Hematopoietic multipotent progenitor cell treated with erythropoietin and hydrocortisone succinate and interleukin-3 and kit ligand, for 15 days (in vitro differentiated cells): ENCODE results near the gene CD58.
A peak's percentile ranks its signal among the peaks of the same experiment; 100 is the strongest.
"Not testable (repeated sequence)": the region's sequence is repeated elsewhere in the genome, so short reads cannot be mapped to it uniquely, and the experiment has no call there.

Experiments
- DNase-seq: peaks from one replicate; pipeline ENCODE4 v3.0.0-alpha.2; 2015; ENCODE audit warnings: low spot score

Gene CD58

DNA sequence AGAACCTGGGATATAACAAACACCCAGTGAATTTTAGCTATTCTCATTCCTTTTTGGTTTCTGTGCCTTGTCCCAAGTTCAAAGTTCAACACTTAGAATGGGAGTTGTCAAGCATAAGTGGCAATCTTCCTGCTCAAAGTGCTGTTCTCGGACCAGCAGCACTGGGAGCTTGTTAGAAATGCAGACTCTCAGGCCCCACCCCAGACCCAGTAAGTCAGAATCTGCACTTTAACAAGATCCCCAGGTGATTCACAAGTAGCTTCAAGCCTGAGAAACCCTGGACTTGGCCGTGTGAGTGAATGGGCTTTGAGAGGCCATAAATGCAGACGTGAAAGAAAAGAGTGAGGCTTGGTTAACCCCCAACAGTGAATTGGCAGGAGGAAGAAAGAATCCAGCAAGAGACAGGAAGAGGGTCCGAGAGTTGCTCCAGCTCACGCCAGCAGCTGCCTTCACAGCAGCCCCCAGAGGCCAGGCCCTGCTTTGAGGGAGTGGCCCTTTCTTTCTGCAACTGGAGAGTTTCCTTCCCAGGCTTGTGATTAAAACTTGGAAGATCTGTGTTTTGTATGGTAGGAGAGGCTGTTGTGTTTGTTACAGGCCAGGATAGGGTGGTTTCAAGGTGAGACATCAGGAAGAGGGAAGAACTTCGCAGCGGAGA, 21.3 kb upstream of the CD58 start:
- not testable (repeated sequence) for DNase-seq

DNA sequence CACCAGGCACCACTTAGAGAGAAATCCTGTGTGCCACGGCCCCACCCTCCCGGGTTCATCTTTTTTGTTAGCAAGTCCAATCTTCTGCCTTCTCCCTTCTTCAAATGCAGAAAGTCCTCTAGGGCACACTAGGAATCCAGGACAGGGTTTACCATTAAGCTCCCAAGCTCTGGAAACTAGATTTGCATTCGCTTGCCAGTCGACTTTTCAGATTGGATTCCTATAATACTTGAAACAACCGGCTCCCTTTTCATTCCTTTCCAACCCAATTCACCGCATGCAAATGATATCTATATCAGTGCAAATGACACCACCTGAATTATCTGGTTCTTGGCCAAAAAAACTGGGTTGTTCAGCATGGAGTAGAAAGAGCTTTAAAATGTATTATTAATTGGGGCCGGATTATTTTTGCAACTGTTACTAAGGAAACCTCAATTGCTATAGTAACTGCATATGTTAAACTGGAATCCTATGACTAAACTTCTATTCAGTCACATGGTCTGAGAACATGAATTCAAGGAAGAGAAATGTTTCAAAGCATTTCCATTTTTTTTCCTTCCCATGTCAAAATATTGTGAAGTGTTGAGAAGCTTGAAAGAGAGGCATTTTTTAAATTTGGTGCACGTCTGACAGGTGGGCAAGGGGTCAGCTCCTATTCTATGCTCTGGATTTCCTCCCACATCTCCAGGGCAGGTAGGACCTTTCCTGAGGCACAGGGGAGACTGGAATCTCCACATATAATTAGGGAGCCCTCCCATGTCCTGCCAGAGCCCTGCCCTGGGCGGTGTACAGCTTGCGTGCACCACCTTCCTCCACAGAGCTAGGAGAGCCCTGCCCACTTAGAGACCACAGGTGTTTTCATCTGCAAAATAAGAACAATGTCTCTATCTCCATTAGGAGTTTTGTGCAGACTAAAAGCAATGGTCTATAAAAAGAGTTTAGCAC, 20.5 kb upstream of the CD58 start:
- DNase-seq = not testable (repeated sequence)

DNA sequence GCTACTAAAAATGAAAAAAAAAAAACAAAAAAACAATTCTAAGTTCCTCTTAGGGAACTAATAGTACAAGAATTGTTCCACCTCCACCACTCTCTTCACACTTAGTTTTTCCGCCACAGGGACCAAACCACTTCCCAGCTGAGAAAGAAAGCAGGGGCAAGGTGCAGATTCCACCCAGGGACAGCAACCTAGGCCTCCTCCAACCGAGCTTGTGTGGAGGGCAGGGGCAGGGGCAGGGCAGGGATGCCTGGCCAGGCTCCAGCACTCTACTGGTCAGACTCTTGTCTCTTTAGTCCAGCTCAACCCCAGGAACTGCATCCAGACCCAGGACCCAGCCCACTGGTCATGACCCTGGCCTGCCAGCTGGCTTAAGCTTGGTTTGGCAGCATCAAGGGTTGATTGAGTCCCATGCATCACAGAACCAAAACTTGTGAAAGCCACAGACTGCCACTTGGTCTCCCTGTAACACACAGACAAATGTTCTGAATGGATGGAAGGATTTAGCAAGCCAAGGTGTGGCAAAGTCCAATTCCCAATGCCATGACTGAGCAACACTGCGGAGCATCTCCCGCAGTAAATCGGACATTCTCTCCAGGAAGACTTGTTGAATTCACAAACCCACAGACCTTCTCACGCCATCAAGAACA, 19.7 kb upstream of the CD58 start:
- not testable (repeated sequence) for DNase-seq

DNA sequence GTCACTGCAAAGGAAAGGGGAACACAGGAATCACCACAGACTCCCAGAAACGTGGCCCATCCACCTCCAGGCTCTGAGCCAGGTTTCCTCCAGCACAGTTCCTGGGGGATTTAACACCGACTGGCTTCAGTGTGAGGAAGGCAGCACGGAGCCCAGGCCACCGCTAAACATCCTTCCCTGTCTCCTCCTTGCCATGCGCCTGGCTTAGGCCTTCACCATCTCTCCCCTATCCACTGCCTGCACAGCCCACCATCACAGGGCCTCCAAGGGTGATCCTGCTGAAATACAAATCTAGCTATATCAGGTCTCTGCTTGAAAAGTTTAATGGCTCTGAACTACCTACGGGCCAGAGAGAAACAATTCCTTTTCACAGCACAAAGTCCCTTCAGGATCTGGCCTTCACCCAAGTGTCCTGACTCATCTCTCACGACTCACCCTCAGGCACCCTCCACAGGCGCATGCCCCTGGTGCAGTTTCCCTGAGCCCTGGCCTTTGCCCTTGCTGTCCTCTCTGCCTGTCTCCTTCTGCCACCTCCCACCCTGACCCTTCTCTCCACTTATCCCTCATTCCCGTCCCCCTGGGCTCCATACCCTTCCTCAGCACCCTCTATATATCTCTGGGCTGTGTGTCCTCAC, 18.4 kb upstream of the CD58 start:
- DNase-seq = not testable (repeated sequence)

- no peak for DNase-seq
Measured at GRCh38 chr1:116587501-116588227, 16.8 kb upstream of the CD58 start.

GRCh38 chr1:116586741-116587143, 15.9 kb upstream of the CD58 start:
- no peak for DNase-seq

DNA sequence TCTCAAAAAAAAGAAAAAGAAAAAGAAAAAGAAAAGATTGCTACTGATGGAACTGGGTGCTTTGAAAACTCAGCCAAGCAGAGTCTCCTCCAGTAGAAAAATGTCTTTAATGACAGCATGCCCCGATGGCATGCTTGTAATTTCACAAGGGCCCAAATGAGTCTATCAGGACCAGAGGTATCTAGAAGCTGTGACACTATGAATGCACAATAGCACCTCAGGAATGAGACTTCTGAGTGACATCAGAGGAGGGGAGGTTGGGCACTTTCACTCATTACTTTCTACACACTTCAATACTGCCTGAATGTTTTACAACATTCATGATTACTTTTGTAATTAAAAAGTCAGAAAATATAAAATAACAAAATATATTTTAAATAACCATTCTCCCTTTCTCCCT, 15.1 kb upstream of the CD58 start:
- no peak for DNase-seq

- DNase-seq = no peak
Measured at GRCh38 chr1:116581323-116581885, 10.6 kb upstream of the CD58 start.

- no peak for DNase-seq
Measured at GRCh38 chr1:116580446-116581322, 9.9 kb upstream of the CD58 start.

GRCh38 chr1:116579259-116579875, 8.5 kb upstream of the CD58 start:
- no peak for DNase-seq

DNA sequence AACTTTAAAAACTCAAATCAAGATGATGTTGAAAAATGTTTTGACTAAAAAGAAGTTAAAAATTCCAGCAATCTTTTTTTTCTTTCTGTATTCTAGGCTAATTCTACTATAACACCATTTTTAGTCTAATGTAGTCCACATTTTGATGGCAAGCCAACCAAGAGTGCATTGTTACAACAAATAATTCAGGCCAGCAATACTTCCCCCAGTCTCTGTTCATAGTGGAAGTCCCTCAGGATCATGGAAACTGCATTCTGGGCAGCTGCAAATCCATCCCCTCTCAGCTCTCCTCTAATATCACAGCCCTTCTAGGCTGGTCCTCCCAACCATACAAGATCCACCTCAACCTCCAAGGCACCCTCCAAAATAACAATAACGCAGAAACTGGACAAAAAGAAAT, 7.8 kb upstream of the CD58 start:
- no peak for DNase-seq

GRCh38 chr1:116577759-116578314, 7.0 kb upstream of the CD58 start:
- DNase-seq = no peak

- DNase-seq = peak; percentile 84
Measured at GRCh38 chr1:116574581-116575291, 3.9 kb upstream of the CD58 start.

- DNase-seq = peak; percentile 85
Measured at GRCh38 chr1:116573431-116574095, 2.7 kb upstream of the CD58 start.

DNA sequence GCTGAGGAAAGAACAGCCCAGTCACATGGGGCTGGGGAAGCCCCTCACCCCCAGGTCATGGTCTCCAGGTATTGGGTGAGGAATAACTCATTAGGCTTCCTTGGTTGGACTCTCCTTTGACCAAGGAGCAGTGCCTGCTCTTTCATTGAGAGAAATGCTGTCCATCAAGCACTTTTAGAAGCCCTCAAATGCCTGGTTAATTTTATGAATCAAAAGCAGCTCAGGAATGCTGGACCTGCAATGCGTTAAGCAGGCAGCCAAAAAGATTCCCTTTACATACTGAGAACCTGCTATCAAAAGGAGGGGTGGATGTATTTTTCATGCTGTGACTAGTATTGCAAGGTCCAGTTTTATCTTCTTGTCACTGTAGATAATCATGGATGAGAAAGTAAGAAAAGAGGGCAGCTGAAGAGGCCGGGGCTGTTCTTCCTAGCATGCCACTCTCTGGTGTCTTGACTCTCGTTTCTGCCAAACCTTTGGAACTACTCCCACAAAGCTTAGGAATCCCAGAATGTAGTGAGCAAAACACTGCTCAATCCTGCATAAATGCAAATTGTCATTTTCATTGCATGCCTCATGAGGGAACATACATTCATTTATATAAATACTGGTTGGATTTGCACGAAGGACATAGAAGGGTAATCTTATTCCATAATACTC, 2.1 kb upstream of the CD58 start:
- no peak for DNase-seq

DNA sequence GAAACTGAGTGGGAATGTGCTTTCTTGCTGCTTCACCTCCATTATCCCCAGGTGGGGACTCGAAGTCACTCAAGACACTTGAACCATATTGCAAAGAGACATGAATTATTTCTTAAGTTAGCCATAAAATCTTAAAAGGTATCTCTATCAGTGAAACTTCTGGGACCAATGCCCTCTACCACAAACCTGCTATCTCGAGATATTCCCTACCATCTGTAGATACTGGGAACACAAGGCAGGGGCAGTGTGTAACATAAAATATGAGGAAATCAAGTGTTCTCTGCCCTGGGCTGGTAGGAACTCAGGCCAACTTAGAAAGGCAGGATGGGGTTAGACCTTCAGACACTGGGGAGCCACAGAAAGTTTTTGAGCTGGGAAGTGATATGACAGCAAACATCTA, 1.3 kb upstream of the CD58 start:
- no peak for DNase-seq

DNA sequence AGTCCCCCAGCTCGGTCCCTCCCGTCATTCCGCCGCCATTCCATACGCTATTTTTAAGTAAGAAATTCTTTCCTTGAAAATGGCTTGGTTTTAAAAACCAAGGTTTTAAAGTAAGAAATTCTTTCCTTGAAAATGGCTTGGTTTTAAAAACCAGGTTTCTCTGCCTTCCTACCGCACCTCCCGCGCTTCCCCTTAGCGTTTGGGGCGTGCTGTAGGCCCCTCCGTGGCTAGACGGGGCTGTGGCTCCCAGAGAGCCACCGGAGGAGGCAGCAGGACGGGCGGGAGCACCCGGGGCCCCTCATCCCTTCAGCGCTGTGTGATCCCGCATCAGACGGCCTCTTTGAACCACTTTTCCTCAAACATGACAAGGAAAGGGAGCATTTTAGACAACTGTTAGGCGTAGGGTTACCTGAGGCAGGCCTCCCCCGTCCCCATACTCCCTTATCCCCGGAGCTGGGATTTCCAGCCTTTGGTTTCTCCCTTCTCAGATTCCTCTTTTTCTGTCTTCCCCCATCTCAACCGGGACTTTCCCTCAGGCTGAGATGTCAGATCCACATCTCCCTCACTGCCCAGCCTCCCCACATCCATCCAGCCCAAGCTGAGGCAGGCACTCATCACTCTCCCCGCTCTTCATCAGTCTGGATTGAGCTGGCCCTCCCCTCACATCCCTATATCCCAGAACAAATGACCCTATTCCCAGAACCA, 541 bp upstream of the CD58 start:
- no peak for DNase-seq
